Gastroesophageal sphincter (tissue), 4 donors: ENCODE measurements around the gene ATPAF1. TPM values are rescaled to one million over a fixed set of nuclear protein-coding genes. Genes with fewer than 3 reads are reported as not detected.

Source experiments
- ATAC-seq: fragments of 150-250 bp; one replicate; pipeline ENCODE4 v1.9.1; 2016; ENCODE audit warnings: mild to moderate bottlenecking, moderate library complexity
- H3K27ac ChIP-seq, 4 donors: fragments of 200-600 bp; sonication (generic) in 3 of 4; 1 replicate in 3 of 4; 2 replicates in 1 of 4; pipeline ENCODE4 v1.5.1; 2016 to 2019
- H3K27me3 ChIP-seq: fragments of 200-600 bp; sonication (generic); one replicate; pipeline ENCODE4 v1.5.1; 2019
- H3K36me3 ChIP-seq, 2 donors: fragments of 200-600 bp; sonication (generic); one replicate each; pipeline ENCODE4 v1.5.1; 2019; ENCODE audit warnings: control low read depth in 1 of 2
- H3K4me1 ChIP-seq, 3 donors: fragments of 200-600 bp; sonication (generic); 1 replicate in 2 of 3; 2 replicates in 1 of 3; pipeline ENCODE4 v1.5.1; 2016 to 2019; ENCODE audit warnings: control low read depth in 2 of 3
- H3K4me3 ChIP-seq, 2 donors: fragments of 200-600 bp; sonication (generic); one replicate each; pipeline ENCODE4 v1.5.1; 2019; ENCODE audit warnings: mild to moderate bottlenecking in 1 of 2, moderate library complexity in 1 of 2
- H3K9me3 ChIP-seq, 3 donors: fragments of 200-600 bp; sonication (generic); one replicate each; pipeline ENCODE4 v1.5.1; 2017 to 2019; ENCODE audit warnings: control low read depth in 2 of 3
- EP300 ChIP-seq: sonication (generic); formaldehyde crosslinking; IDR thresholded peaks from one replicate; pipeline ENCODE4 v1.6.1; 2017; ENCODE audit warnings: antibody characterized with exemption, mild to moderate bottlenecking
- POLR2A ChIP-seq, 2 donors: fragments of 450-650 bp; IDR thresholded peaks; one replicate each; pipeline ENCODE4 v1.6.1; 2017; ENCODE audit warnings: antibody characterized with exemption in 2 of 2, mild to moderate bottlenecking in 2 of 2, moderate library complexity in 1 of 2
- POLR2AphosphoS5 ChIP-seq: sonication (generic); formaldehyde crosslinking; IDR thresholded peaks from one replicate; pipeline ENCODE4 v1.6.1; 2017; ENCODE audit warnings: antibody characterized with exemption
- WGBS, 2 donors: methylation state at CpG; one replicate each; pipeline ENCODE4 v1.1.5; 2018; ENCODE audit warnings: low coverage in 1 of 2; 5-methylcytosine and 5-hydroxymethylcytosine counted together
- total RNA-seq, 4 donors: library from RNA; depleted of rRNA; stranded (reverse); fragments of >200 nt; gene quantifications; one replicate each; pipeline ENCODE4 v1.1.0, GENCODE V29; 2016
- TF ChIP-seq, protein P1 (sequence below), 4 experiments: fragments of 200-600 bp in 2 of 4; fragments of 450-650 bp in 2 of 4; sonication (generic) in 1 of 4; IDR thresholded peaks; one replicate each; pipeline ENCODE4 v1.5.1; 2017 to 2019; ENCODE audit warnings: antibody characterized with exemption in 4 of 4, mild to moderate bottlenecking in 2 of 4, moderate library complexity in 2 of 4

Gene ATPAF1
- total RNA-seq, 4 donors from 2014 or later = 61.7 to 101 (median 81.8) TPM

- Histone ChIP-seq H3K36me3 (peaks cover 2 to 74% of the 10 kb centered on the region in 2 donors), H3K27me3 (no peaks in the 10 kb centered on the region), H3K4me3 (no peak overlapping the region), H3K27ac (no peak overlapping the region), H3K9me3 (no peaks in the 10 kb centered on the region), H3K4me1 (no peaks in the 10 kb centered on the region)
- no peak for ATAC-seq
- TF ChIP-seq, protein P1, sequence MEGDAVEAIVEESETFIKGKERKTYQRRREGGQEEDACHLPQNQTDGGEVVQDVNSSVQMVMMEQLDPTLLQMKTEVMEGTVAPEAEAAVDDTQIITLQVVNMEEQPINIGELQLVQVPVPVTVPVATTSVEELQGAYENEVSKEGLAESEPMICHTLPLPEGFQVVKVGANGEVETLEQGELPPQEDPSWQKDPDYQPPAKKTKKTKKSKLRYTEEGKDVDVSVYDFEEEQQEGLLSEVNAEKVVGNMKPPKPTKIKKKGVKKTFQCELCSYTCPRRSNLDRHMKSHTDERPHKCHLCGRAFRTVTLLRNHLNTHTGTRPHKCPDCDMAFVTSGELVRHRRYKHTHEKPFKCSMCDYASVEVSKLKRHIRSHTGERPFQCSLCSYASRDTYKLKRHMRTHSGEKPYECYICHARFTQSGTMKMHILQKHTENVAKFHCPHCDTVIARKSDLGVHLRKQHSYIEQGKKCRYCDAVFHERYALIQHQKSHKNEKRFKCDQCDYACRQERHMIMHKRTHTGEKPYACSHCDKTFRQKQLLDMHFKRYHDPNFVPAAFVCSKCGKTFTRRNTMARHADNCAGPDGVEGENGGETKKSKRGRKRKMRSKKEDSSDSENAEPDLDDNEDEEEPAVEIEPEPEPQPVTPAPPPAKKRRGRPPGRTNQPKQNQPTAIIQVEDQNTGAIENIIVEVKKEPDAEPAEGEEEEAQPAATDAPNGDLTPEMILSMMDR (IDR thresholded peaks at IDR 0.05) = no peak
- TF ChIP-seq POLR2A (IDR thresholded peaks at IDR 0.05) (no peak), POLR2AphosphoS5 (no peak), EP300 (no peak)
- WGBS, 2 donors = 79 to 83% methylated on average over 2 of the region's 2 CpGs
Observed at GRCh38 chr1:46630719-46631118, 37.4 kb downstream of the ATPAF1 start.

DNA sequence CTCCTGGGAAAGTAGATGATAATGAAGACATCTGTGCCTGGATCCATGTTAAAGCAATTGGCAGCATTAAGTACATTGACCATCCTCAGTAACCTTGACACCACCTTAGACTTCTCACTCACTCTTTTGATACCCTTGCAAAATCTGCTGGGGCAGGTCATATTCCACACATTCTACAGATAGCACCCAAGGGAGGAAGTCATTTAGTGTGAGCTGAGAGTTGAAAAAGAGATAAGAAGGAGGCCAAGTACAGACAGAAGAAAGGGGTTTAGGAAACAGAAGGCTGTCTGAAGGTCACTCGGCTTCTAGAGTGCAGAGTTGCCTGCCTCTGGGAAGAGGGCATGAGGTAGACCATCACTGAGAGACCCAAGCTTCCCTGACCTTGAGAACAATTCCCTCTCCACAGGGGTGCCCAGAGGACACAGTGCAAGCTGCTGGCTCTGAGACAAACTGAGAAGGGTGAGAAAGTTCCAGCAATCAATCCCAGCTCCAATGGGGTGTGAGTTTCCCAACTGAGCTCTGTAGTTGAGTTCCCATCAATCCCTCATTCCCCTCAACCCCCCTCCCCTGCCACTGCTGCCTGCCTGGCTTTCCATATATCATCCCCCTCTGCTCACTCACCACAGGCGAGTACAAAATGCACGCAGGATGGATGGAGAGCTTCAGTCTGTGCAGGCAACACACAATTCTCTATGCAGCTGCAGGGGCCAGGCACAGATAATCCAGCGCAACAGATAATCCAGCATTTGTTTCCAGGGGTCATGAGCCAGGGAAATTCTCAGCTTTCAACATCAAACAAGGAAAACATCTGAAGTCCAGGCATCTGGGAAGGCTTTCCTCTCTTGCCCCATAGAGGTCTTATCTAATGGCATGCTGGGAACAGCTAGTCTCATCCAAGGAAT lies 44.2 kb downstream of the ATPAF1 start:
- no peaks in the 10 kb centered on the region for H3K27me3 ChIP-seq
- no peak overlapping the region for H3K4me3 ChIP-seq
- no peak overlapping the region for H3K27ac ChIP-seq
- WGBS, 2 donors = 76 to 80% methylated on average over 1 to 2 of the region's 4 CpGs
- H3K36me3 ChIP-seq = peaks cover 0 to 7% of the 10 kb centered on the region in 2 donors
- no peak for ATAC-seq
- no peak for TF ChIP-seq POLR2AphosphoS5
- H3K9me3 ChIP-seq = no peaks in the 10 kb centered on the region
- peaks cover 0 to 23% (median 0%) of the 10 kb centered on the region in 3 donors for H3K4me1 ChIP-seq

DNA sequence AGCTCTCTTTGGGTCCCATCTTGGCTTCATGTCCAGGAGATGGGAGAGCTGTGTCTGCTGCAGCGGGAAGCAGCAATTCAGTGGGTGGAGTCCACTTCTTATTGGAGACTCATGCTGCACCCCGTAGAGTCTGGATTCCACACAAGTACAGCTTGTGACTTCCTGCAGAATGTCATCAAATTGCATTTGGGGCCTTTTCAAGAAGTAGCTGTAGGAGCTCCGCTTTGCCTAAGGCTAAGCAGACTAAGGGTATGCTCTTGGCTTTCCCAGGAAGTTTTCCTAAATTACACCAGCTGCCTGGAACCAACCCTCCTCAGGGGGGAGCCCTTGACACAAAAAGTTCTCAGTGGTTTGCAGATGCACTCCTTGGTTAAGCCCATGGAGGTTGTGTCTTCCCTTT lies 45.8 kb downstream of the ATPAF1 start:
- Histone ChIP-seq H3K27ac (no peak overlapping the region), H3K4me1 (peaks cover 0 to 28% (median under 1%) of the 10 kb centered on the region in 3 donors), H3K27me3 (no peaks in the 10 kb centered on the region), H3K36me3 (no peaks in the 10 kb centered on the region), H3K9me3 (no peaks in the 10 kb centered on the region), H3K4me3 (no peak overlapping the region)
- no peak for TF ChIP-seq POLR2AphosphoS5
- TF ChIP-seq, protein P1 (IDR thresholded peaks at IDR 0.05) = peak in 3 of 4 experiments; percentile 52 to 68 (median 56)
- ATAC-seq = peak; percentile 35
- WGBS, 2 donors = 38 to 80% methylated on average over 1 to 3 of the region's 3 CpGs

GRCh38 chr1:46621930-46622329 lies 46.2 kb downstream of the ATPAF1 start:
- 66 to 74% methylated on average over 6 to 7 of the region's 7 CpGs for WGBS, 2 donors
- H3K36me3 ChIP-seq = no peaks in the 10 kb centered on the region
- peaks cover 0 to 32% (median 4%) of the 10 kb centered on the region in 3 donors for H3K4me1 ChIP-seq
- TF ChIP-seq POLR2A (IDR thresholded peaks at IDR 0.05) (no peak), EP300 (no peak), POLR2AphosphoS5 (no peak)
- TF ChIP-seq, protein P1 (IDR thresholded peaks at IDR 0.05) = no peak
- H3K9me3 ChIP-seq = no peaks in the 10 kb centered on the region
- H3K4me3 ChIP-seq = no peak overlapping the region
- ATAC-seq = no peak
- H3K27ac ChIP-seq = no peak overlapping the region
- no peaks in the 10 kb centered on the region for H3K27me3 ChIP-seq

DNA sequence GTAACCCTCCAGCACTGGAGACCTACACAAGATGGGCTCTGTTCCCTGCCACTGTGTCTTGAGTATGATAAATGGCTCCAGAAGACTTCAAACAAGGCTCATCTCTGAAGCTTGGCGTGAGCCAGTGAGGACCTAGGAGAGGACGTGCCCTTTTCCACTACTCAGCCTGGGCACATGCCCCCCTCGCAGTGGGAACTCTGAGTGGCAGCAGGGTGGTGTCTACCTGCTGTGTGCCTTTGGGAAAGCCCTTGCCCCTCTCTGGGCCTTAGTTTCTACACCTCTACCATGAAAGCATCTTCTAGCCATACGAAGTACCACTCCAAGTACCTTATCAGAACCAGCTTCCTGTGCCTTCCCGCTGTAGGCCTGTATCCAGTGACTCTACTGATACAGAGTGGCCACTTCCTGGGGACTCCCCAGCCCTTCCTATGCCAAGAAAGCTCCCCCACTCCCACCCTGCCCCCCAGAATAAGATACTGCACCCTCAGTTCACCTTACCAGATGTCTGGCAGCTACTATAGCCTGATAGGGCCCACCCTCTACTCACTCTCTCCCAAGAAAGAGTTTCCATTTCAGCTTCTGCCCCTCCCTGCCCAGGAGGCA lies 48.4 kb downstream of the ATPAF1 start:
- Histone ChIP-seq H3K4me1 (peaks cover 0 to 40% (median 15%) of the 10 kb centered on the region in 3 donors), H3K27me3 (no peaks in the 10 kb centered on the region), H3K27ac (no peak overlapping the region), H3K9me3 (no peaks in the 10 kb centered on the region), H3K36me3 (no peaks in the 10 kb centered on the region), H3K4me3 (no peak overlapping the region)
- TF ChIP-seq POLR2A (IDR thresholded peaks at IDR 0.05) (no peak), EP300 (no peak), POLR2AphosphoS5 (no peak)
- TF ChIP-seq, protein P1 (IDR thresholded peaks at IDR 0.05) = no peak
- no peak for ATAC-seq
- WGBS, 2 donors = no CpG with 5 or more reads among the region's 5 CpGs
